Muscle layer of colon (tissue), 2 donors: Measurements from ENCODE around the gene PIK3R2.

Experiments used
- H3K27ac ChIP-seq: one replicate; pipeline ENCODE4 v1.7.0; 2013; ENCODE audit warnings: low read depth, mild to moderate bottlenecking, low read length, moderate library complexity
- H3K27me3 ChIP-seq, 2 donors: one replicate each; pipeline ENCODE4 v1.7.0; 2013; ENCODE audit warnings: low read length in 2 of 2, mild to moderate bottlenecking in 2 of 2; ENCODE audit not compliant: insufficient read depth in 2 of 2, control insufficient read depth in 1 of 2
- H3K36me3 ChIP-seq: one replicate; pipeline ENCODE4 v1.7.0; 2013; ENCODE audit warnings: mild to moderate bottlenecking, low read length; ENCODE audit not compliant: insufficient read depth
- H3K4me1 ChIP-seq: one replicate; pipeline ENCODE4 v1.7.0; 2013; ENCODE audit warnings: mild to moderate bottlenecking, low read length; ENCODE audit not compliant: insufficient read depth
- H3K4me3 ChIP-seq, 2 donors: one replicate each; pipeline ENCODE4 v1.7.0; 2013; ENCODE audit warnings: low read length in 2 of 2, low read depth in 1 of 2, mild to moderate bottlenecking in 1 of 2, moderate library complexity in 1 of 2
- H3K9ac ChIP-seq: one replicate; pipeline ENCODE4 v1.7.0; 2013; ENCODE audit warnings: low read length
- H3K9me3 ChIP-seq: one replicate; pipeline ENCODE4 v1.7.0; 2013; ENCODE audit warnings: mild to moderate bottlenecking, low read length
- donor health status: abdominal sarcoma.
- donor health status: Adenocarcinoma of cecum.

The PIK3R2 gene

DNA sequence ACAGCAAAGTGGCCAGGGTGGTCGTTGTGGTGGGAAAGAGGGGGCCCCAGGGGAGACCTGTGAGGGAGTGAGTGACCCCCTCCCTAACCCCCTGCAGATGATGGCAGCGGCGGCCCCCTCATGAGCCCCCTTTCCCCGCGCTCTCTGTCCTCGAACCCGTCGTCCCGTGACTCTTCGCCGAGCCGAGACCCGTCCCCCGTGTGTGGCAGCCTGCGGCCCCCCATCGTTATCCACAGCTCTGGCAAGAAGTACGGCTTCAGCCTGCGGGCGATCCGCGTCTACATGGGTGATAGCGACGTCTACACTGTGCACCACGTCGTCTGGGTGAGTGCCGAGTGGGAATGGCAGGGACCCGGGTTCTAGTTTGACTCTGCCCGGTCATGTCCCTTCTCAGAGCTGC, 8.1 kb upstream of the PIK3R2 start:
- Histone ChIP-seq H3K4me3 (no peak overlapping the region), H3K27ac (no peak overlapping the region), H3K36me3 (peaks cover 14% of the 10 kb centered on the region), H3K9ac (no peak overlapping the region), H3K4me1 (no peaks in the 10 kb centered on the region), H3K27me3 (no peaks in the 10 kb centered on the region), H3K9me3 (no peaks in the 10 kb centered on the region)

GRCh38 chr19:18145391-18145999, 7.5 kb upstream of the PIK3R2 start:
- H3K4me1 ChIP-seq = no peaks in the 10 kb centered on the region
- no peak overlapping the region for H3K27ac ChIP-seq
- no peaks in the 10 kb centered on the region for H3K27me3 ChIP-seq
- H3K9me3 ChIP-seq = no peaks in the 10 kb centered on the region
- no peak overlapping the region for H3K9ac ChIP-seq
- H3K4me3 ChIP-seq = no peak overlapping the region
- H3K36me3 ChIP-seq = peaks cover 14% of the 10 kb centered on the region

DNA sequence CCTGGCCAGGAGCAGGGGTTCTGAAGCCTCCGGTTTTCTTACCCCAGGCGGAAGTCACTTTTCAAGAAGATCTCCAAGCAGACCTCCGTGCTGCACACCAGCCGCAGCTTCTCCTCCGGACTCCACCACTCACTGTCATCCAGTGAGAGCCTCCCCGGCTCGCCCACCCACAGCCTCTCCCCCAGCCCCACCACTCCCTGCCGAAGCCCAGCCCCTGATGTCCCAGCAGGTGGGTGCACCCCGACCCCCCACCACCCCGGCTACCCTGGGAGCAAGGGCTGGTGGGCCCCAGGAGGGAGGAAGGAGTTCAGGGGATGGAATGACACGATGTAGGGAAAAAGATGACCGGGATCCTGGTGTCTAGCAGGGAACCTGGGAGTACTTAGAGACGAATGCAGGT, 5.6 kb upstream of the PIK3R2 start:
- H3K9me3 ChIP-seq = no peaks in the 10 kb centered on the region
- H3K27me3 ChIP-seq = no peaks in the 10 kb centered on the region
- H3K4me1 ChIP-seq = peaks cover 7% of the 10 kb centered on the region
- H3K4me3 ChIP-seq = no peak overlapping the region
- no peak overlapping the region for H3K27ac ChIP-seq
- peaks cover 10% of the 10 kb centered on the region for H3K36me3 ChIP-seq
- no peak overlapping the region for H3K9ac ChIP-seq

GRCh38 chr19:18149596-18149975, 3.4 kb upstream of the PIK3R2 start:
- H3K4me3 ChIP-seq = no peak overlapping the region
- H3K27me3 ChIP-seq = no peaks in the 10 kb centered on the region
- H3K4me1 ChIP-seq = peaks cover 15% of the 10 kb centered on the region
- H3K9me3 ChIP-seq = no peaks in the 10 kb centered on the region
- no peak overlapping the region for H3K27ac ChIP-seq
- no peaks in the 10 kb centered on the region for H3K36me3 ChIP-seq
- no peak overlapping the region for H3K9ac ChIP-seq

GRCh38 chr19:18150776-18151624, 2.0 kb upstream of the PIK3R2 start:
- H3K9me3 ChIP-seq = no peaks in the 10 kb centered on the region
- no peak overlapping the region for H3K9ac ChIP-seq
- H3K36me3 ChIP-seq = peaks cover under 1% of the 10 kb centered on the region
- H3K27me3 ChIP-seq = no peaks in the 10 kb centered on the region
- no peak overlapping the region for H3K4me3 ChIP-seq
- H3K27ac ChIP-seq = no peak overlapping the region
- peaks cover 16% of the 10 kb centered on the region for H3K4me1 ChIP-seq

- Histone ChIP-seq H3K27ac (peak overlapping the region; percentile 96), H3K4me3 (peak overlapping the region; percentile 46 to 74), H3K9ac (peak overlapping the region; percentile 93), H3K36me3 (peaks cover 5% of the 10 kb centered on the region), H3K9me3 (no peaks in the 10 kb centered on the region), H3K27me3 (no peaks in the 10 kb centered on the region), H3K4me1 (peaks cover 28% of the 10 kb centered on the region)
Observed at GRCh38 chr19:18152442-18152816, 534 bp upstream of the PIK3R2 start.

- Histone ChIP-seq H3K4me3 (peak overlapping the region; percentile 74 to 96), H3K27ac (peak overlapping the region; percentile 96), H3K9ac (peak overlapping the region; percentile 61), H3K27me3 (no peaks in the 10 kb centered on the region), H3K36me3 (peaks cover 5% of the 10 kb centered on the region), H3K9me3 (no peaks in the 10 kb centered on the region), H3K4me1 (peaks cover 34% of the 10 kb centered on the region)
Observed at GRCh38 chr19:18153556-18154134, 682 bp downstream of the PIK3R2 start.

DNA sequence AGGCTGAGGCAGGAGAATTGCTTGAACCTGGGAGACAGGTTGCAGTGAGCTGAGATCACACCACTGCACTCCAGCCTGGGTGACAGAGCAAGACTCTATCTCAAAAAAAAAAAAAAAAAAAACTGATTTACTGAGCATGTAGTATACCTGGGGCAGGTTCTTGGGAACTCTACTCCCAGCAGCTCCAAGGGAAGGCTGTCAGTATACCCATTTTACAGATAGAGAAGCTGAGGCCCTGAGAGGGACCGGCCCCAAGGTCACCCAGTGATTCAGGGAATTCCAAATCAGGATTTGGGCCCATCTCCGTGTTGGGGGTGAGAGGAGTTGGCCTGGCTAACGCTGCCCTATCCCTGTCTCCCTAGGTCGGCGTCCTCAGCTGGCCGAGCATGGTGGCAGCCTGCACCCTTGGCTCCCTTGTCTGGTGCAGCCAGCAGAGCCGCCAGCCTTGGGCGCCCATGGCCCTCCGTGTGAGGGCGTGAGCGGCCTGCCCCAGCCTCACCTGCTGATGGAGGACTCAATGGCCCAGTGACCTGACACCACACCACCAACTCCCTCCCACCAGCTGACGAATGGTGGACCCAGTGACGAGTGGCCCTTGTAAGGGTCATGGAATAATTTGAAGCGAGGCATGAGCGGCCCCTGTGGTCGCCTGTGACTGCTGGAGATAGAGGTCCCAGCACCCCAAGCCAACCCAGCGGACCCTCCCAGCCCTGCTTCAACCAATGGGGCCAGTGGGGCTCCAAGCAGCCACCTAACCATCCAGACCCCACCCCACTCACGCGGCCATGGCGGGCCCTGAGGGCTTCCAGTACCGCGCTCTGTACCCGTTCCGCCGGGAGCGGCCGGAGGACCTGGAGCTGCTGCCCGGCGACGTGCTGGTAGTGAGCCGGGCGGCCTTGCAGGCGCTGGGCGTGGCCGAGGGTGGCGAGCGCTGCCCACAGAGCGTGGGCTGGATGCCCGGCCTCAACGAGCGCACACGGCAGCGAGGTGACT, 2.4 kb downstream of the PIK3R2 start:
- H3K4me1 ChIP-seq = peaks cover 35% of the 10 kb centered on the region
- no peak overlapping the region for H3K9ac ChIP-seq

DNA sequence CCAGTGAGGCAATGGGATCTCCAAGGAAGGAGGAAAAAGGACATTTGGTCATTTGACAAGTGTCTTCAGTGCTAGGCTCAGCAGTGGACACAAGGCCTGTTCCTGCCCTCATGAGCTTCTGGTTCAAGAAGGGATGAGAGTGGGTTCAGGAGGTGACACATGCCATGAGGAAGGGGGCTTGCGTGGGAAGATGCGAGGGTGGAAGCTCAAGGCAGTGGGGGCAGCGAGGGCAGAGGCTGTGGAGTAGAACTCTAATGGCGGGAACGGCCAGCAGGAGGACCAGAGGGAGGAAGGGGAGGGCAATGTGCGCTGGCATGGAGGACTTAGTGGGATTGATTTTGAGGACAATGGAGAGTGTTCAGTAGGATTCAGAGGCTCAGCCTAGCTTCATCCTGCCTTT, 3.3 kb downstream of the PIK3R2 start:
- Histone ChIP-seq H3K9me3 (no peaks in the 10 kb centered on the region), H3K4me1 (peaks cover 40% of the 10 kb centered on the region), H3K4me3 (no peak overlapping the region), H3K9ac (no peak overlapping the region), H3K27me3 (no peaks in the 10 kb centered on the region), H3K27ac (peak overlapping the region; percentile 84), H3K36me3 (peaks cover 5% of the 10 kb centered on the region)

More for the DNA sequence above, 2.4 kb downstream of the PIK3R2 start:
- Histone ChIP-seq H3K27ac (peak overlapping the region; percentile 84), H3K4me3 (no peak overlapping the region), H3K9me3 (no peaks in the 10 kb centered on the region), H3K27me3 (no peaks in the 10 kb centered on the region), H3K36me3 (peaks cover 5% of the 10 kb centered on the region)

DNA sequence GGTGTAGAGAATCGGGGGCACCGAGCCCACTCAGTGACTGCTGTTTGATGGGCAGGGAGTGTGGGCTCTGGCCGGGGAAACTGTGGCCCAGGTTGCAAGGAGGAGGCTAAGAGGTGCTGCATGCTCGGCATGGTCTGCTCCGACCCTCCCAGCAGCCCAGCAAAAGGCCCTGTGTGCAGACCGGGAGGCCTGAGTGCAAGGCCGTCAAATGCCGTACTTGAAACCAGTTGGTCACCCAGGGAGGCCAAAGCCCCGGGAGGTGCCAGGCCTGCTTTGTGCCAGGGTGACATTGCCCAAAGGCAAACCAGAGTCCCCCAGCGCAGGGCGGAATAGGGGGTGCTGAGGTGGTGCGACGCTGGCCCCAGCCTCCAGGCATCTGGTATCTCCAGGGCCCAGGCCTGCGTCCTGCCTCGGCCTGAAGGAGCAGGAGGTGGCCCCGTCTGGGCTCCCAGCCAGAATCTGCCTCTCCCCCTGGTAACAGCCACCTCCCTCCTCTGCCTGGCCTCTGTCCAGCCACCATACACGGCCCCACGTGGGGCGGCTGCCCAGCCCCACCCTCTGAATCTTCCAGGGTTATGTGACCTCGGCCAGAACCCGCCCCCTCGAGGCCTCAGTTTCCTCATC, 4.0 kb downstream of the PIK3R2 start:
- peak overlapping the region in 1 of 2 donors; percentile 8 for H3K4me3 ChIP-seq
- peak overlapping the region; percentile 84 for H3K27ac ChIP-seq
- peaks cover 8% of the 10 kb centered on the region for H3K36me3 ChIP-seq
- H3K27me3 ChIP-seq = no peaks in the 10 kb centered on the region
- no peaks in the 10 kb centered on the region for H3K9me3 ChIP-seq
- no peak overlapping the region for H3K9ac ChIP-seq
- H3K4me1 ChIP-seq = peaks cover 40% of the 10 kb centered on the region
